GM10266 (cell line): ENCODE data around the gene TRAT1.

ENCODE experiments used
- DNase-seq: peaks from one replicate; pipeline ENCODE4 v3.0.0; 2012; ENCODE audit errors: extremely low spot score
- TF ChIP-seq, protein P1 (sequence below): IDR thresholded peaks from 2 replicates; pipeline ENCODE4 v1.5.1; 2012; ENCODE audit warnings: mild to moderate bottlenecking, low read depth; ENCODE audit not compliant: control insufficient read depth, insufficient read depth; ENCODE audit errors: missing control alignments

The TRAT1 gene, protein sequence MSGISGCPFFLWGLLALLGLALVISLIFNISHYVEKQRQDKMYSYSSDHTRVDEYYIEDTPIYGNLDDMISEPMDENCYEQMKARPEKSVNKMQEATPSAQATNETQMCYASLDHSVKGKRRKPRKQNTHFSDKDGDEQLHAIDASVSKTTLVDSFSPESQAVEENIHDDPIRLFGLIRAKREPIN

DNA sequence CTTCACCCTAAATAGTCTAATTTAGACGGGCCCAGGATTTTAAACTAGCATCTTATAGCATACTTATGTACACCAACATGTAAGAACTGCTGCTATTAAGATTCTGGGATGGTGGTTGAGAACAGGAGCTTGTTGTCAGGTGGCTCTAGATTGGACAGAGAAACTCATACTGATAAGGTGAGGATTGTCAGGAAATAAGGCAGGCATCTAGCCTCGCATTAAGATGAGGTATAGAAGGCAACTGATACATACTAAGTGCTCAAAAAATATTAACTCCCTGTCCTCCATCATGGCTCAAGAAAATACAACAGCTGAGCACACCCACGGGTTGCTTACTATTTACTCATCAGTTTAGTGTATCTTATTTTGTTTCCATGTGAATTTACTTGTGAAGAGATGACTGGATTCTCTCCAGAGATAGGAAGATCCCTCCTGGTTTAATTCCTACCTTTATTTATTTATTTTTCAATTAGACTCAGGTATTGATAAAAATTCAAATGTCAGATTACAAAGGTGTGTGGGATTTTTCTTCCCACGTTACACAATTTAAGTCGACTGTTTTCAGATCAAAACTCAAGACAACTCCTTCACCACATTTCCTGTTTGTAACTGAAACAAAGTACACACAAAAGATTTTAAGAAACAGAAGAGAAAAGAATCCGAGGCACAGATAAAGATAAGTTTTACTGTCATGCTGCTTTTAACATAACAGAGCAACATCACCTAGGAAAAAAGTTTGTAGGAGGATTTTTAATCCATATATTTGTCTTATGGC lies at the start of gene TRAT1:
TRAT1 (plus strand) TSS at position 664 of the 775 bp plus-strand sequence. CDS start 142 bp downstream, outside the sequence.
- no peak for DNase-seq
- TF ChIP-seq, protein P1, sequence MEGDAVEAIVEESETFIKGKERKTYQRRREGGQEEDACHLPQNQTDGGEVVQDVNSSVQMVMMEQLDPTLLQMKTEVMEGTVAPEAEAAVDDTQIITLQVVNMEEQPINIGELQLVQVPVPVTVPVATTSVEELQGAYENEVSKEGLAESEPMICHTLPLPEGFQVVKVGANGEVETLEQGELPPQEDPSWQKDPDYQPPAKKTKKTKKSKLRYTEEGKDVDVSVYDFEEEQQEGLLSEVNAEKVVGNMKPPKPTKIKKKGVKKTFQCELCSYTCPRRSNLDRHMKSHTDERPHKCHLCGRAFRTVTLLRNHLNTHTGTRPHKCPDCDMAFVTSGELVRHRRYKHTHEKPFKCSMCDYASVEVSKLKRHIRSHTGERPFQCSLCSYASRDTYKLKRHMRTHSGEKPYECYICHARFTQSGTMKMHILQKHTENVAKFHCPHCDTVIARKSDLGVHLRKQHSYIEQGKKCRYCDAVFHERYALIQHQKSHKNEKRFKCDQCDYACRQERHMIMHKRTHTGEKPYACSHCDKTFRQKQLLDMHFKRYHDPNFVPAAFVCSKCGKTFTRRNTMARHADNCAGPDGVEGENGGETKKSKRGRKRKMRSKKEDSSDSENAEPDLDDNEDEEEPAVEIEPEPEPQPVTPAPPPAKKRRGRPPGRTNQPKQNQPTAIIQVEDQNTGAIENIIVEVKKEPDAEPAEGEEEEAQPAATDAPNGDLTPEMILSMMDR, result no peak

DNA sequence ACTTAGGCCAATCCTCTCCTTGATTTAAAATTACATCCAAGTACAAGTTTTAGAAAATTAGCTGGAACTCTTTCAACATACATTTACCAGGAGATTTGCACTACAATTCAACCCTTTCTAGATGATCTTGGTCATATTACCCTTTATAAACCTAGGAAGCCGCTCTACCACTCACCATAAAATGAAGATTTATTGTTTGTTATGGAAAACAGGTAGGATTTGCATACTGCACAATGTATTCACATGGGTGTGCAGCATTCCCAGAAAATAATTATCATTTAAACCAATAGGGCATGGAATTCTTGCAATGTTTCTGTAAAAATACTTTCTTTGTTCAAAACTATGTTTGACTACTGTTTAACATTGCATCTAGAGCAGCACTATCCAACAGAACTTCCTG lies 46.9 kb upstream of the TRAT1 start:
- no peak for DNase-seq
- TF ChIP-seq, protein P1, result no peak

DNA sequence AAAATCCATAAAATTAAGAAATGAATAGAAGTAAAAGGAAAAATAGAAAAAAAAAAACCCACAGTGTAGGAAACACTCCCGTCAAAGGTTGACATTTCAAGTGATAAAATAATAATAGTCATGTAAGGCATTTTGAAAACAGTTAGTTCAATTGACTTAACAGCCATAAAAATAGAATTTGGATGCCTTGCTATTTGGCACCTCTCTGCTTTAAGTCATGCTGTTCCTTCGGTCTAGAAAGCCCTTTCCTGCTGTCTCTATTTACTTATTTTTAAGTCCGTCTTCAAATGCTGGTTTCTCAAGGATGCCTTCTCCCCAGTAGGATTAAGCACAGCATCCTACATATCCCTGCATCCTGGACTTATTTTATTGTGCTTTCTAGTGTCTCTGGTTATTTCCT lies 43.1 kb upstream of the TRAT1 start:
- TF ChIP-seq, protein P1, result no peak
- DNase-seq, result no peak

DNA sequence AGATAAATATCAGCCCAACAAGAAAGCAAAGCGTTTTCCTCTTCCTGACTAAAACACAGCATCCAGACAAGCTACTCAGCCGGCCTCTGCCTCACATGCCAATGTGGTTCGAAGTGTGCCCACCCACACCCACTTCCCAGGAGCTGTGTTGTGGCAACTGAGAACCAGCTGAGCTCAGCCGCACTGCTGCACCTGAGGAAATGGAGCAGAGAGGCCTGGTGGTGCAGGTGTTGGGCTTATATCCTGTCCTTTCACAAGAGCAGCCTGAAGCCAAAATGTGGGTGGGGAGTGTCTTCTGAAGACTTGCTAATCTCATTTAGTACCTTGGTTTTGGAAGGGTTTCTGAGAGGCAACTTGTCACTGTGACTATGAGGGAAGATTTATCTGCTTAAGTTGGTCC lies 42.4 kb upstream of the TRAT1 start:
- TF ChIP-seq, protein P1, result no peak
- DNase-seq, result no peak

DNA sequence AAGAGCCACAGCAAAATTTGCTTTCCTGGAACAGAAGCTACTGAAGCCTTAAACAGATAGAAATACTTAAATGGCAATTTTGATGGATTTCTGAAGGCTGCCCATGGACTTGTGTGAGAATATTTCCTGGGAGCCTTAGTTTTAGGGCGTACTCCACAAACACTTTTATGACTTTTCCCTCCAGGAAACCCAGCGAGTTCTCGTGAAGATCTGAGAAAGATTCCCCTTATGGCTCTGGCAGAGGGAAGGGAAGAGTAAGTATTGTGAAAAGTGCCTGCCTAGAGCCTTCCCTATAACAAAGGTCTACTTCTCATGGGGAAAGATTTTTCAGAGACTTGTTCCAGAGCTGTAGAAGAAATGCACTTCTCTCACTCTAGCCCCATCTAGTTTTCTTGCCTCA lies 31.1 kb upstream of the TRAT1 start:
- no peak for DNase-seq
- TF ChIP-seq, protein P1, result no peak

DNA sequence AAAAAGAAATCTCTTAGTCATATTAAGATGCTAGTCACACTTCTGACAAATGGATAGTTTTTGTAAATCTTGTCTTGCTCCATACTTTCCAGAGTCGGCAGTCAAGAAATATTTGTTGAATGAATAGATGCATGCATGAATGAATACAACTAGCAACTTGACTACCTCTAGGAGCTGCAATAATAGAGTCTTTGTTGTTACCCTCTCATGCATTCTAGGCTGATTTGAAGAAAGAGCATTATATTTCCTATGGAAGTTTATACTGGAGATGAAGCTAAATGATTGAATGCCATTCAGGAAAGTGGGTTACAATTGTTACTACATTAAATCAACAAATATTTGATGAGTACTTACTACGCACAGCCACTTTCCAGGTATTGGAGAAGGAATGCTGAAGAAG lies 18.1 kb upstream of the TRAT1 start:
- TF ChIP-seq, protein P1, result no peak
- no peak for DNase-seq

DNA sequence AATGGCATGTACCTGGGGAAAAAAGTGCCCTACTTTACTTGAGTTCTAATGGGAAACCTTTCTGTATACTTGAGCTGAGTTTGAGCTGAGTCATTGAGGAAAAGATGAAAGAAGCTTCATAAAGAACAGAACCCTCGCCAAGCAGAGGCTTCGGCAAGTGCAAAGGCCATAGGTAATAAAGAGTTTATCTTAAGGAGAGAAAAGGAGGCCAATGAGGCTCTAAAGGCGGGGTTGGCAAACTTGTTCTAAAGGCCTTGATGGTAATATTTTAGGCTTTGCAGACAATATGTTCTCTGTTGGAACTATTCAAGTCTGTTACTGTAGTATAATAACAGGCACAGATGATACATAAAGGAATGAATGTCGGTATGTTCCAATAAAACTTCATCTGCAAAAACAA lies 17.6 kb upstream of the TRAT1 start:
- TF ChIP-seq, protein P1, result no peak
- DNase-seq, result no peak
